Activated CD4-positive, alpha-beta T cell treated with anti-CD3 and anti-CD28 coated beads for 1 hour (primary cell): ENCODE measurements around the gene IGF2BP2.
"Not testable (repeated sequence)": the region's sequence is repeated elsewhere in the genome, so short reads cannot be mapped to it uniquely, and the experiment has no call there.

ENCODE experiments used
- DNase-seq: peaks from one replicate; pipeline ENCODE4 v3.0.0-alpha.2; 2020

Gene IGF2BP2

DNA sequence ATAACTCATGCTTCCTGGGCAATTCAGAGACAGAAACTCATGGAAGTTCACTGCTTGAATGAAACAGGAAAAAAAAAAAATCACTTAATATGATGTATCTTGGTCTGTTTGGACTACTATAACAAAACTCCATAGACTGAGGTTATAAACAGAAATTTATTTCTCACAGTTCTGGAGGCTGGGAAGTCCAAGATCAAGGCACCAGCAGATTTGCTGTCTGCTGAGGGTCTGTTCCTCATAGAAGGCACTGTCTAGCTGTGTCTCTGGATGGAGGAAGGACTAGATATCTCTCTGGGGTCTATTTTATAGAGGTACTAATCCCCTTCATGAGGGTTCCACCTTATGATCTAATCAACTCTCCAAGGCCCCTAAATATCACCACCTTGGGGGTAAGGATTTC is 119.3 kb downstream of the IGF2BP2 start:
- no peak for DNase-seq

- DNase-seq = no peak
Measured at GRCh38 chr3:185702262-185703225, 122.3 kb downstream of the IGF2BP2 start.

- DNase-seq = no peak
Measured at GRCh38 chr3:185701611-185702261, 123.1 kb downstream of the IGF2BP2 start.

GRCh38 chr3:185699927-185700326 is 124.9 kb downstream of the IGF2BP2 start:
- no peak for DNase-seq

DNA sequence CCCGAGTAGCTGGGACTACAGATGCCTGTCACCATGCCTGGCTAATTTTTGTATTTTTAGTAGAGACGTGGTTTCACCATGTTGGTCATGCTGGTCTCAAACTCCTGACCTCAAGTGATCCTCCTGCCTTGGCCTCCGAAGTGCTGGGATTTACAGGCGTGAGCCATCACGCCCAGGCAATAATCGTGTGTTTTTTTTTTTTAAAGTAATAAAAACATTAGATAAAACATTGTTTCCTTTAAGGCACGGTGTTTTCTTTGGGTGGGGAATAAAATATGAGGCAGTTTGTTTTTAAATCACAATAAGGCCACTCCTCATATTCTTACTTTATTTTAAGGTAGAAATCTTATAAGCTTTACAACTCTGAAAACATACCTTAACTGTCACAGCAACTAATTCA is 127.6 kb downstream of the IGF2BP2 start:
- DNase-seq = not testable (repeated sequence)

- no peak for DNase-seq
Measured at GRCh38 chr3:185696039-185696438, 128.8 kb downstream of the IGF2BP2 start.

GRCh38 chr3:185693985-185694653 is 130.7 kb downstream of the IGF2BP2 start:
- no peak for DNase-seq

DNA sequence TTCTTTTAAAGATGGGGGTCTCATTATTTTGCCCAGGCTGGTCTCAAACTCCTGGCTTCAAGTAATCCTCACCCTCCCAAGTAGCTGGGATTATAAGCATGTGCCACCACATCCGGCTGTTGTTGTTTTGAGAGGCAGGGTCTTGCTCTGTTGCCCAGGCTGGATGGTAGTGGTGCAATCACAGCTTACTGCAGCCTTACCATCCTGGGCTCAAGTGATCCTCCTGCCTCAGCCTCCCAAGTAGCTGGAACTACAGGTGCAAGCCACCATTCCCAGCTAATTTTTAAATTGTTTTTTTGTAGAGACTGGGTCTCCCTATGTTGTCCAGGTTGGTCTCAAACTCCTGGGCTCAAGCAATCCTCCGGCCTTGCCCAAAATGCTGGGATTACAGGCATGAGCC is 133.2 kb downstream of the IGF2BP2 start:
- DNase-seq = no peak

GRCh38 chr3:185687271-185687878 is 137.5 kb downstream of the IGF2BP2 start:
- no peak for DNase-seq

DNA sequence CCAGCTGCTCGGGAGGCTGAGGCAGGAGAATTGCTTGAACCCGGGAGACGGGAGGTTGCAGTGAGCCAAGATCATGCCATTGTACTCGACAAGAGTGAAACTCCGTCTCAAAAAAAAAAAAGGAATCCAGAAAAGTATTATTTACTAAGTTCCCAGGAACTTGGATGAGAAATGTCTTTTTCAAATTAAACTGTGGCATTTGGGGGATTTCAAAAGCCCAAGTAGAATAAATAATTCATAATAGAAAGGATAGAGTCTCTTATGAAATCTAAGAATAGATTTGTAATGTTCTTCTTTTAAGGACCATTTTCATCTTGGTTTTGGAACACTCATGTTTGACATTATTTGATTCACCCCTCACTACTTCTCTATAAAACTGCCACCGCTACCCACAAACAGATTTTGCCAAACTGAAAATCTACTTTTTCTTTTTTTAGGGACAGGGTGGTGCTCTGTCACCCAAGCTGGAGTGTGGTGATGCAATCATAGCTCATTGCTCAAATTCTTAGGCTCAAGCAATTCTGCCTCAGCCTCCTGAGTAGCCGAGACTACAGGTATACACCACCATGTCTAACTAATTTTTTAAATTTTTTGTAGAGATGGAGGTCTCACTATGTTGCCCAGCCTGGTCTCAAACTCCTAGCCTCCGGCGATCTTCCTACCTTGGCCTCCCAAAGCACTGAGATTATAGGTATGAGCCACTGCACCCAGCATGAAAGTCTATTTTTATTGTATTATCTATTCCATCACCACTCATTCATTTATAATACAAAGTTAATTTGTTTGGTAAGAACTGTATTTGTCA is 139.4 kb downstream of the IGF2BP2 start:
- no peak for DNase-seq

DNA sequence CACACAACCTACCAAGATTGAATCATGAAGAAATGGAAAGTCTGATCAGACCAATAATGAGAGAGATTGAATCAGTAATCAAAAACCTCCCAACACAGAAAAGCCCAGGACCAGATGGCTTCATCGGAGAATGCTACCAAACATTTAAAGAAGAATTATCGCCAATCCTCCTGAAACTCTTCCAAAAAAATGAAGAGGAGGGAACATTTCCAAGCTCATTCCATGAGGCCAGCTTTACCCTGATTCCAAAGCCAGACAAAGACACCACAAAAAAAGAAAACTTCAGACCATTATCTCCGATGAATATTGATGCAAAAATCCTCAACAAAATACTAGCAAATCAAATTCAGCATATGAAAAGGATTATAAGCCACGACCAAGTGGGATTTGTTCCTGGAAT is 144.6 kb downstream of the IGF2BP2 start:
- no peak for DNase-seq

DNA sequence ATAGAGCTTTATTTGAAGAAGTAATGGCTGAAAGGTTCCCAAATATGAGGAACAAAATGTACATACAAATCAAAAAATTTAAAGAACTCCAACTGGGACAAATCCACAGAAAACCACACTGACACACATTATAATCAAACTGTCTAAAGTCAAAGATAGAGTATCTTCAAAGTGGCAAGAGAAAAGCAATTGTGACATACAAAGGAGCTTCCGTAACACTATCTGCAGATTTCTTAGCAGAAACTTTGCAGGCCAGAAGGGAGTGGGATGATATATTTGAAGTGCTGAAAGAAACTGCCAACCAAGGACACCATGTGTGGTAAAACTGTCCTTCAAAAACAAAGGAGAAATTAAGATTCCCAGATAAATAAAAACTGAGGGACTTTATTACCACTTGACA is 146.8 kb downstream of the IGF2BP2 start:
- DNase-seq = no peak

GRCh38 chr3:185677146-185677829 is 147.6 kb downstream of the IGF2BP2 start:
- DNase-seq = no peak

- DNase-seq = no peak
Measured at GRCh38 chr3:185667574-185667973, 157.3 kb downstream of the IGF2BP2 start.

GRCh38 chr3:185663929-185664328 is 160.9 kb downstream of the IGF2BP2 start:
- no peak for DNase-seq

- no peak for DNase-seq
Measured at GRCh38 chr3:185661772-185662171, 163.1 kb downstream of the IGF2BP2 start.

DNA sequence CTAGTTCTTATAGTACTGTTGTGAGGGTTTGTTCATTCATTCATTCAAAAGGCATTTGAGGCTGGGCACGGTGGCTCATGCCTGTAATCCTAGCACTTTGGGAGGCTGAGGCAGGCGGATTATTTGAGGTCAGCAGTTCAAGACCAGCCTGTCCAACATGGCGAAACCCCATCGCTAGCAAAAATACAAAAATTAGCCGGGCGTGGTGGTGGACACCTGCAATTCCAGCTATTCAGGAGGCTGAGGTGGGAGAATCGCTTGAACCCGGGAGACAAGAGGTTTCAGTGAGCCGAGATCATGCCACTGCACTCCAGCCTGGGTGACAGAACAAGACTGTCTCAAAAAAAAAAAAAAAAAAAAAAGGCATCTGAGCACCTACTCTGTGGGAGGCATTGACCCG is 163.5 kb downstream of the IGF2BP2 start:
- not testable (repeated sequence) for DNase-seq

GRCh38 chr3:185659942-185660921 is 164.6 kb downstream of the IGF2BP2 start:
- DNase-seq = peak; percentile 24

- DNase-seq = no peak
Measured at GRCh38 chr3:185658943-185659342, 165.9 kb downstream of the IGF2BP2 start.

- no peak for DNase-seq
Measured at GRCh38 chr3:185658504-185658912, 166.3 kb downstream of the IGF2BP2 start.
